Activated naive CD4-positive, alpha-beta T cell treated with anti-CD3 and anti-CD28 coated beads, Interleukin-2, amount 50 U/mL, for 24 hours (primary cell): ENCODE data around the gene ZMAT2.
"Not testable (repeated sequence)": the region's sequence is repeated elsewhere in the genome, so short reads cannot be mapped to it uniquely, and the experiment has no call there.

Experiments
- H3K27ac Mint-ChIP-seq: one replicate; pipeline ENCODE4 v1.8.0; 2021; ENCODE audit warnings: mild to moderate bottlenecking, mixed read lengths
- H3K27me3 Mint-ChIP-seq: one replicate; pipeline ENCODE4 v1.8.0; 2021; ENCODE audit warnings: mixed read lengths
- H3K36me3 Mint-ChIP-seq: one replicate; pipeline ENCODE4 v1.8.0; 2021; ENCODE audit warnings: mixed read lengths
- H3K4me1 Mint-ChIP-seq: one replicate; pipeline ENCODE4 v1.8.0; 2021; ENCODE audit warnings: mixed read lengths
- H3K4me3 Mint-ChIP-seq: one replicate; pipeline ENCODE4 v1.8.0; 2021; ENCODE audit warnings: mild to moderate bottlenecking, mixed read lengths
- H3K9me3 Mint-ChIP-seq: one replicate; pipeline ENCODE4 v1.8.0; 2021; ENCODE audit warnings: mixed read lengths

Gene ZMAT2, protein sequence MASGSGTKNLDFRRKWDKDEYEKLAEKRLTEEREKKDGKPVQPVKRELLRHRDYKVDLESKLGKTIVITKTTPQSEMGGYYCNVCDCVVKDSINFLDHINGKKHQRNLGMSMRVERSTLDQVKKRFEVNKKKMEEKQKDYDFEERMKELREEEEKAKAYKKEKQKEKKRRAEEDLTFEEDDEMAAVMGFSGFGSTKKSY

DNA sequence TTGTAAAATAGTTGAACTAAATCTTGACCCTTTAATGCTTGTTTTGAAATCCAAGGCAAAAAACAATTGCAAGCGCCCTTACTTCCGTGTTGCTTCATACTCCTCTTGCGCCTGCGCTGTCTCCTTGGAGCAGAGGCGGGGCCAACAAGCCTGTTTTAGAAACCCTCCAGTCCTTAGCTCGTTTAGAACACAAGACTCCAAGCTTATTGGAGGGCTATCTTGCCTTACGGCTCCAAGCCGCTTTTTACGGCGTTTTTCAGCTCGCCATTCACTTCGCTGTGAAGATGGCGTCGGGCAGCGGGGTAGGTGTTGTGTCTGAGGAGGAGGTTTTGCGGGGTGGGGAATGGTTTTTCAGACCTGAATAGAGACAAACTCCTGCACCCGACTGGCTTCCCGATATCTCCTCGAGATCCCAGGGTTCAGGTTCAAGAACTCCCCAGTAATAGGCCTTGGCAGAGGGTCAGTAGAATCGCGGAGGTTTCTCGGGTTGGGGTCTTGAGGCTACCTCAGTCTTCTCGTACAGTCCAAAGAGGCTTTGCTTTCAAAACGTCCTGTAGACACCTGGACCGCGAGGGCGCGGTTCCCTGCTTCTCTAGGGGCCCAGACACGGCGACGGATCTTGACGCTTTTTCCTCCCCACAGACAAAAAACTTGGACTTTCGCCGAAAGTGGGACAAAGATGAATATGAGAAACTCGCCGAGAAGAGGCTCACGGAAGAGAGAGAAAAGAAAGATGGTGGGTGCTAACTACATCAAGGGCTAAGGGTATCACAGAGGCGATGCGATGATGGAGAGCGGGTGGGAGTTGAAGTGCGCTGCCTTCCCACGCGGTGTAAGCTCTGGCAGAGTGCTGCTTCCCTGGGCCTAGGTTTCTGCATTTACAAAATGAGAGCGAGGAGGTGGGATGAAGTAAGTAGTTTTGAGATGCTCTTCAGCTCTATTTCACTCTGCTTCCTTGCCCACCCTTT lies at the start of gene ZMAT2:
ZMAT2 (plus strand) TSS at position 271 of the 968 bp plus-strand sequence; CDS start at position 285, 14 bp downstream.
- peaks cover 25% of the 10 kb centered on the region for H3K4me1 Mint-ChIP-seq
- peaks cover 32% of the 10 kb centered on the region for H3K36me3 Mint-ChIP-seq
- peak within 1 kb of the TSS; percentile 100 for H3K4me3 Mint-ChIP-seq
- no peaks in the 10 kb centered on the region for H3K9me3 Mint-ChIP-seq
- peak within 1 kb of the TSS; percentile 98 for H3K27ac Mint-ChIP-seq
- no peaks in the 10 kb centered on the region for H3K27me3 Mint-ChIP-seq

DNA sequence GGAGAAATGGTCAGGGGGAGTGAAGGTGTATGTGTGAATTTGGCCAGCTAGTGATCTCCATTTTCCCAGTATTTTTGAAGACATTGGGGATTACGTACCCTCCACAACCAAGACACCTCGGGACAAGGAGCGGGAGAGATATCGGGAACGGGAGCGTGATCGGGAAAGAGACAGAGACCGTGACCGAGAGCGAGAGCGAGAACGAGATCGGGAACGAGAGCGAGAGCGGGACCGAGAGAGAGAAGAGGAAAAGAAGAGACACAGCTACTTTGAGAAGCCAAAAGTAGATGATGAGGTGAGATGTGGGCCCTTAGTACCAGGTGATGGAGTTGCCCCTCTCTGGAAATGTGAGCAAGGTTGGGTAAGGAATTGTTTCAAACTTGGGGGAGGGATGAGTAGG lies 41.4 kb upstream of the ZMAT2 start:
- peaks cover 12% of the 10 kb centered on the region for H3K4me1 Mint-ChIP-seq
- no peaks in the 10 kb centered on the region for H3K9me3 Mint-ChIP-seq
- no peaks in the 10 kb centered on the region for H3K27me3 Mint-ChIP-seq
- no peak overlapping the region for H3K4me3 Mint-ChIP-seq
- H3K36me3 Mint-ChIP-seq = peaks cover 32% of the 10 kb centered on the region
- peak overlapping the region; percentile 52 for H3K27ac Mint-ChIP-seq

DNA sequence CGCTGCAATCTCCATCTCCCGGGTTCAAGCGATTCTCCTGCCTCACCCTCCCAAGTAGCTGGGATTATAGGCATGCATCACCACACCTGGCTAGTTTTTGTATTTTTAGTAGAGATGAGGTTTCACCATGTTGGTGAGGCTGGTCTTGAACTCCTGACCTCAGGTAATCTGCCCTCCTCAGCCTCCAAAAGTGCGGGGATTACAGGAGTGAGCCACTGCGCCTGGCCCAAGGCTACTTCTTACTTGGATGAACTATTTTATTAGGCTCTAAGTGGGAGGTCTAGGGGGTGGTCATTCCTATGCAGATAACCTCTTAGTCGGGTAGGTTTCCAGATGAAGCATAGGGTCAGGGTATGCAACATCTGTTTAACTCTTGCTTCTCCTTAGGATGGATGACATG lies 39.9 kb upstream of the ZMAT2 start:
- Mint-ChIP-seq H3K36me3 (peaks cover 24% of the 10 kb centered on the region), H3K27ac (peak overlapping the region; percentile 74), H3K4me1 (peaks cover 11% of the 10 kb centered on the region)
- not testable (repeated sequence) for H3K9me3 Mint-ChIP-seq, H3K4me3 Mint-ChIP-seq, H3K27me3 Mint-ChIP-seq

DNA sequence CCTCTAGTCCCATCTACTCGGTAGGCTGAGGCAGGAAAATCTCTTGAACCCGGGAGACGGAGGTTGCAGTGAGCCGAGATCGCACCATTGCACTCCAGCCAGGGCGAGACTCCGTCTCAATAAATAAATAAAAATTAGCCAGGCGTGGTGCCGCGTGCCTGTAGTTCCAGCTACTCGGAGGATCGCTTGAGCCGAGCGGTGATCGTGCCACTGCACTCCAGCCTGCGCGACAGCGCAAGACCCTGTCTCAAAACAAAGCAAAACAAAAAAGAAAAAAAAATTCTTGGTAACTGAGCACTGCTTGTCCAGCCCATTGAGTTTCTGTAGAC lies 36.3 kb upstream of the ZMAT2 start:
- Mint-ChIP-seq H3K27ac (peak overlapping the region; percentile 96), H3K27me3 (no peaks in the 10 kb centered on the region), H3K4me1 (peaks cover 33% of the 10 kb centered on the region), H3K4me3 (peak overlapping the region; percentile 99), H3K36me3 (peaks cover 28% of the 10 kb centered on the region), H3K9me3 (no peaks in the 10 kb centered on the region)

DNA sequence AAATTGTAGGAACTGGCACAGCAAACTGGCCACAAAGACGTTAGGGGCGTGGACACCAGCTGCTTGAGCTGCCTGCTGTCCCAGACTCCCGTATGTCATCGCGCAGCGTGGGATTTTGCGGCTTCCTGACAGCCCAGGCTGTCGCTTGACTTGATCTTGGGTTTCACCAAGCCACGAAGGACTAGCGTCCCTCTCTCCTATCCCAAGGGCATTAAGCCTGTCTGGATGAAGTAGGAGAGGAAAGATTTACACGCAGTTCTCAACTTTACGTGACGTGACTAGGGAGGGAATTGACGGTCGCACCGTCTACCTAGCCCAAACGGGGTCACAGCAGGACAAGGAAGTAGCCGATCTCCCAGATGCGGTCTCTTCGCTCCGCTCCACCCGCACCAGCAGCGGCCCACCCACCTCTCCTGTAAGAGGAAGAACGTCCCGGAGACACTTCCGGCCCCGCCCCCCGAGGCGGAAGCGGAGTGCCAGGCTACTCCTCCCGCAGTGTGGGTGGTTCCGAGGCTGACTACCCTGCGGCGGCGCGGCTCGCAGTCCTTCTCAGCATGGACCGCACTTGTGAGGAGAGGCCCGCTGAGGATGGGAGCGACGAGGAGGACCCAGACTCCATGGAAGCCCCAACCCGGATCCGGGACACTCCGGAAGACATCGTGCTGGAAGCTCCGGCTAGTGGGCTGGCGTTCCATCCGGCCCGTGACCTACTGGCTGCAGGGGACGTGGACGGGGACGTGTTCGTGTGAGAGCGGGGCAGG lies 35.7 kb upstream of the ZMAT2 start, which contains the start of gene WDR55:
WDR55 (plus strand) TSS at position 546 of the 761 bp plus-strand sequence; CDS start at position 555, 9 bp downstream.
- peaks cover 33% of the 10 kb centered on the region for H3K4me1 Mint-ChIP-seq
- H3K27me3 Mint-ChIP-seq = no peaks in the 10 kb centered on the region
- H3K27ac Mint-ChIP-seq = peak within 1 kb of the TSS; percentile 96
- H3K4me3 Mint-ChIP-seq = peak within 1 kb of the TSS; percentile 99
- no peaks in the 10 kb centered on the region for H3K9me3 Mint-ChIP-seq
- H3K36me3 Mint-ChIP-seq = peaks cover 29% of the 10 kb centered on the region

DNA sequence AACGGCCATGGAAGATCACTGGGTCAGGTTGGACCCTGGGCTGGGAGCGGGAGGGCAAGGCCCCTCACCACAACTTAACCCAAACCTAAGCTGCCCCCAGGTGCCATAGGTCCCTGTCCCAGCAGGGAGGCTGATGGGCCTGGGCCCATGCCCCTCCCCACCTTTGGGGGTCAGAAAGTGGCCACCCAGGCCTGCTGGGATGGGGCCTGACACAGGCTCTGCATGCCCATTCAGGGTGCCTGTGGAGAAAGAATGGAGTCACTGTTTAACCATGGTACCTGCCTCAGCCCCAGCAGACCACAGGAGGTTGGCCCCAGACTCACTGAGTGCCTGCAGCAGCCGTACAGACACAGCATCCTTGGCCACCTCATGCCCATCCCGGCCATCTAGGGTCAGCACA lies 29.2 kb upstream of the ZMAT2 start:
- Mint-ChIP-seq H3K36me3 (peaks cover 22% of the 10 kb centered on the region), H3K4me1 (peaks cover 23% of the 10 kb centered on the region)
- not testable (repeated sequence) for H3K27ac Mint-ChIP-seq, H3K9me3 Mint-ChIP-seq, H3K27me3 Mint-ChIP-seq, H3K4me3 Mint-ChIP-seq

DNA sequence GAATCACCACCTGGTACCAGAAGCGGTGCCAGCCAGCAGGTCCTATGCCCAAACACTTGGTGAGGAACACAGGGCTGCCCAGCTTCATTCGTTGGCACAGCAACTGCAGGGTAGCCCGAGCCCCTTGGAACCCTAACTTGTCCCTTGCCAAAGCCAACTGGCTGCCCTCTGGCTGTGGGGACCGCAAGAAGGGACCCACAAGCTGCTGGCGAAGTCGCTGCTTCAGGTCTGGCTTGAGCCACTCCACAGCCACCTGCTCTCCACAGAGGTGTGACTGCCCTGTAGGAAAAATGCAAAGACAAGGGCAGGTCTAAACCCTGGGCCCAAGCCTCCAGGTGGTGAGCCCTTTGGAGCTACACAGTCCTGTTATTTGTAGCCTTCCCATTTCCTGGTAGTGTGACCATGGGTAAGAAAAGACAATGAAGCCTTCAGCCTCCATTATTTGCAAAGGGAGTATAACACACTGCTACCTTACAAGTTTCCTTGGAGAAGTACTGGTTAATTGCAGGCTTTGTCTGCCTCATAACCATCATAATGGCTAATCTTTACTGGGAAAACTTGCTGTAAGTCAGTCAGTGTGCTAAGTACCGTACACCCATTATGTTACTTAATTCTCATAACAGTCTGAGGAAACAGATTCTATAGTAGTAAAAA lies 28.6 kb upstream of the ZMAT2 start:
- Mint-ChIP-seq H3K9me3 (no peaks in the 10 kb centered on the region), H3K4me1 (peaks cover 17% of the 10 kb centered on the region), H3K27ac (no peak overlapping the region), H3K36me3 (peaks cover 20% of the 10 kb centered on the region), H3K27me3 (no peaks in the 10 kb centered on the region), H3K4me3 (no peak overlapping the region)

DNA sequence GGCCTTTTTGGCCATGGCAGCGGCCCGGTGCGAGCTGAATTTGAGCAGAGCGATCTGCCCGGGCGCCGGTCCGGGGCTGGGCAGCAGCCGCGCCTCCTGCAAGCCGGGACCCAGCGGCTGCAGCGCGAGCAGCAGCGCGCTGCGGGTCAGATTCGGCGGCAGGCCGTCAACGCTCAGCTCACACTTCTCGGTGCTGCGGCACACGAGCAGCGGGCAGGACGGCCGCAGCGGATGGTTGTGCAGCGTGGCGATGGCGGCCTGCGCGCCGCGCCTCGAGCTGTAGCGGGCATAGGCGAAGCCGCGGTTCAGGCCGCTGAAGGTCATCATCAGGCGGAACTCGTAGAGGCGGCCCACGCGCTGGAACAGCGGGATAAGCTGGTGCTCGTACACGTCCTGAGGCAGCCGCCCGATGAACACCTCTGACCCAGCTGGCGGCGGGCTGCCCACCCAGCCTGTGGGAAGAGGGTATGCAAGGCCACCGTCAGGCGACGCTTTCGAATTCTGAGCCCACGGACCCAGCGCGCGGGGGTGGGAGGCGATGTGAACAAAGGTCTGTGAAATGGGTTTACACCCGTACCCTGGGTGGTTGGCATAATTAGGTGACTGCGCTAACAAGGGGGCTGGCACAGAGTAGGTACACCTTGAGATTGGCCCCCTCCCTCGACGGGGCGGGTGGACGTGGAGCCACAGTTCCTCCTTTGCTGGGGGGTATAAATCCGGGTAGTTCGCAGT lies 27.6 kb upstream of the ZMAT2 start:
- H3K36me3 Mint-ChIP-seq = peaks cover 19% of the 10 kb centered on the region
- no peaks in the 10 kb centered on the region for H3K27me3 Mint-ChIP-seq

DNA sequence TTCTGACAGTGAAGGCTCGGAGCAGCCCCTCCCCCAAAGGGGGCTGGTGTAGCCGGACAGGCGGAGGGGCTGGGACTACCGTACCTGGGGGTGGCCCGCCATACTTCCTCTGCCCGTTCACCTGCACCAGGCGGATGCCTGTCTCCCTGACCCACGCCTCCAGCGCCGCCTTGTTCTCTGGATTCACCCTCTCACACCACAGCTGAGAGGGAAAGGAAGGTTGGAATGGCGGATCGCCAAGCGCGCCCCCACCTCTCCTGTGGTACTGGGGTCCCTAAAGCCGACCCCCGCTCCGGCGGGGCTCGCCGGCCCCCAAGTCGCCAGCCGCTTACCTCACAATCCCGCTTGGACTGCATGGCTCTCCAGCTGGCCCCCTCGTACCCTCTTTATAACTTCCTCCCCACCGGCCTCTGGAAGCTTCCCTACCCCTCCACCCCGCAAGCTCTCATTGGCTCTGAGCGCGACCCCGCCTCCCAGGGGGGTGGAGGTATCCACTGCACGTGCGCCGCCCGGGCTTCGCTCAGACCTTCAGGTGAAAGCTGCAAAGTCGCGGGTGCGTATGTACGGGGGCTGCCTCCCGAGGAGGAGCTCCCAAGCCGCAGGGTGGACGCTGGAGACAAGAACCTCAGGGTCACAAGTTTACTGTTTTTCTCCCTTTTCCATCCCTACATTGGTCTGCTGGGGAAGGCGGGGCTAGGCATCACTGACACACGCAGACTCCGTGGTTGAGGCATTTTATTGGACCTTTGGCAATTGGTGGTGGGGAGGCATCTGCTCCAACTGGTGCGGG lies 26.9 kb upstream of the ZMAT2 start, which contains the start of gene DND1:
DND1 (minus strand) TSS at position 390 of the 790 bp plus-strand sequence; CDS start at position 356, 34 bp downstream.
- Mint-ChIP-seq H3K36me3 (peaks cover 14% of the 10 kb centered on the region), H3K27me3 (no peaks in the 10 kb centered on the region), H3K4me1 (no peaks in the 10 kb centered on the region), H3K9me3 (no peaks in the 10 kb centered on the region), H3K27ac (no peak within 1 kb of the TSS), H3K4me3 (no peak within 1 kb of the TSS)

More for the DNA sequence above, 27.6 kb upstream of the ZMAT2 start:
- Mint-ChIP-seq H3K27ac (no peak overlapping the region), H3K9me3 (no peaks in the 10 kb centered on the region), H3K4me1 (peaks cover 7% of the 10 kb centered on the region), H3K4me3 (no peak overlapping the region)

DNA sequence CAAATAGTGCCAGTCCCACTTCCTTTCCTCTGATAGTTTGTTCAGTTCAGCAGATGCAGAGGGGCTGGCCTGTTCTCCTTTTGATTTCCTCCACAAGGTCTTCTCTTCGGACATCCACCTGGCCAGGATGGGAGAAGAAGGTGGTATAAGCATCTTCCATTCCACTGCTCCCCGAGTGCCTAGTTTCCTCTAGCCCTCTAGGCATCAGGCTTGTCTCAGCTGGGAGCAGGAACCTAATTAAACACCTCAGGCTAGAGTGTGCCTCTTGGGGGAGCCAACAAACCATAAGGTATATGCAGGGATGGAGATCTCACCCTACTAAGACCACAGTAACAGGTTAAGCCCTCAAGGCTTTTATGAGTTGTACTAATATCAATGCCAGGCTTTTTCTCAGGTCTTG lies 26.0 kb upstream of the ZMAT2 start:
- H3K27ac Mint-ChIP-seq = no peak overlapping the region
- peaks cover 11% of the 10 kb centered on the region for H3K36me3 Mint-ChIP-seq
- H3K27me3 Mint-ChIP-seq = no peaks in the 10 kb centered on the region
- no peaks in the 10 kb centered on the region for H3K9me3 Mint-ChIP-seq
- H3K4me1 Mint-ChIP-seq = no peaks in the 10 kb centered on the region
- no peak overlapping the region for H3K4me3 Mint-ChIP-seq

DNA sequence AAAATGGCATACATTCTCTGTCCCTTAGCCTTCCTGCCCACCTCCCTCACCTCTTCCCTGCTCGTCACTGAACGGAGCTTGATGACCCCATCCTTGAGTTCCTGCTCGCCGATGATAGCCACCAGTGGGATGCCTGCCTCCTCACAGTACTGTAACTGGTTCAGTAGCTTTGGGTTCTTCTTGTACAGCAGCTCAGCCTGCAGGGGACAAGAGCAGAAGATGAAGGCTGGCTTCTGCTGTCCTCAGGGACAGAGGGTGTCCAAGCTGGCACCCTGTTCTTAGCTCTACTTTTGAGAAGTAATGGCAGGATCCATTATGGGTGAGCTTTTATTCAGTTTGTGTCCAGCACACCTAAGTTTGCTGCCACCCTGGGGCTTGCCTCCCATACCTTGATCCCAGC lies 25.6 kb upstream of the ZMAT2 start:
- Mint-ChIP-seq H3K4me3 (no peak overlapping the region), H3K27ac (no peak overlapping the region), H3K27me3 (no peaks in the 10 kb centered on the region), H3K4me1 (no peaks in the 10 kb centered on the region), H3K9me3 (no peaks in the 10 kb centered on the region), H3K36me3 (peaks cover 10% of the 10 kb centered on the region)

DNA sequence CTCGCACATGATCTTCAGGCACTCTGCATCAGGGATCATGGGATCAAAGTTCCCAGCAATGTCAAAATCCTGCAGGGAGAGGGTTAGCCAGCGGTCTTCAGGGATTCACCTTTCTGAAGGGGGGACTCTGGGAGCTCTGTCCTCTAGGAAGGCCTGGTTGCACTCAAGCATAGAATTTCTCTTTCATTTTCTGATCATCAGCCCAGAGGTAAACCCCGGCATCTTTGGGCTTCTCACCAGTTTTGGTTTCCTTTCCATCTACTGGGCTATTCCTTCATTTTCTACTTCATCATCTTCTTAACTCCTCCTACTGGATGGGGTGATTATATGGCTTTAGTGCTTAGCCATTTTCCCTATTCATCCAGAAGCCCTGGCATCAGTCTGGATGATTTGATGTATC lies 22.3 kb upstream of the ZMAT2 start:
- Mint-ChIP-seq H3K9me3 (no peaks in the 10 kb centered on the region), H3K36me3 (peaks cover 10% of the 10 kb centered on the region), H3K27me3 (no peaks in the 10 kb centered on the region), H3K27ac (no peak overlapping the region), H3K4me3 (no peak overlapping the region), H3K4me1 (no peaks in the 10 kb centered on the region)

DNA sequence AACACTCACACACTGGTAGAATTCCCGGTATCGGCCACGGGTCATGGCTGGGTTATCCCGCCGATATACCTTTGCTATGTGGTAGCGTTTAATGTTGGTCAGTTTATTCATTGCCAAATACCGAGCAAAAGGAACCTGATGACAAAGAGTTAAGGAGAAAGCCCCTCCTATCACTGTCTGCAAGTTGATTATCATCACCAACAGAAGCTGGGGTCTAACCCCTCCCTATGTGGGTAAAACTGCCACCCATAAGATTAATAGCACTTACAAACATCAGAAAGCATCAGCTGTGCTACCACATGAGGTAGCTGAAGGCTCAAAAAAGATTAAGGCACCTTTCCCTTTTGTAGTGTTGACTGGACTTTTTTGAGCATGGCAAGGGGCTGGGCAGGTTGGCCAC lies 21.3 kb upstream of the ZMAT2 start:
- no peak overlapping the region for H3K27ac Mint-ChIP-seq
- H3K4me3 Mint-ChIP-seq = no peak overlapping the region
- H3K4me1 Mint-ChIP-seq = no peaks in the 10 kb centered on the region
- H3K36me3 Mint-ChIP-seq = peaks cover 9% of the 10 kb centered on the region
- H3K27me3 Mint-ChIP-seq = no peaks in the 10 kb centered on the region
- no peaks in the 10 kb centered on the region for H3K9me3 Mint-ChIP-seq

DNA sequence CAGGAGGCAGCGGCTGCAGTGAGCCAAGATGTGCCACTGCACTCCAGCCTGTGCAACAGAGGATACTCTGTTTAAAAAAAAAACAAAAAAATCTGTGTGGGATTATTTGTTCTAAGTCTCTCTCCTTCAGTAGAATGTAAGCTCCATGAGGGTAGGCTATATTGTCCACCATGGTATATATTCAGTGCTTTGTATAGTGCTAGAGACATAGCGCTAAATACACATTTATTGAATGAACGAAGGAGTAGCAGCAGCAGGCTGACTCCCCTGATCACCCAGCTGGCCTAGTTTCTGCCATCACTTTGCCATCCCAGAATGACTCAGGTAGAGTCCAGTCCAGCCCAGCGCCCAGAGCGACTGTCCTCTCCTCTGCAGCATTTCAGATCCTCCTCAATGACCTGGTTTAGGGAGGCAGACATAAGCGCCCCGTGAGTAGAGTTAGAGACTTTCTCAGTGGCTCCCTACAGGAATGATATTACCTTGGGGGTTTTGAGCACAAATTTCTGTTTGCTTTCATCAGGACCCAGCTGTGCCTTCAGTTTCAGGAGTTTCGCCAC lies 9.8 kb upstream of the ZMAT2 start:
- Mint-ChIP-seq H3K36me3 (peaks cover 8% of the 10 kb centered on the region), H3K9me3 (no peaks in the 10 kb centered on the region), H3K27me3 (no peaks in the 10 kb centered on the region), H3K4me1 (peaks cover 49% of the 10 kb centered on the region), H3K4me3 (peak overlapping the region; percentile 100), H3K27ac (peak overlapping the region; percentile 98)
